BE2C (cell line): ENCODE data around the gene ADAM33.

Experiments used
- DNase-seq: peaks from one replicate; pipeline ENCODE4 v3.0.0-alpha.2; 2020
- H3K27me3 ChIP-seq: fragments of 250-450 bp; sonication (Bioruptor Pico); 2 replicates; pipeline ENCODE4 v1.5.1; 2020; ENCODE audit warnings: mild to moderate bottlenecking
- H3K36me3 ChIP-seq: fragments of 250-450 bp; sonication (Bioruptor Pico); 2 replicates; pipeline ENCODE4 v1.5.1; 2020; ENCODE audit warnings: mild to moderate bottlenecking
- H3K4me1 ChIP-seq: fragments of 250-450 bp; sonication (Bioruptor Pico); 2 replicates; pipeline ENCODE4 v1.5.1; 2020
- H3K4me3 ChIP-seq: 2 replicates; pipeline ENCODE4 v1.5.1; 2011; ENCODE audit warnings: low read depth, low read length
- H3K9me3 ChIP-seq: fragments of 250-450 bp; sonication (Bioruptor Pico); 2 replicates; pipeline ENCODE4 v1.5.1; 2020
- CTCF ChIP-seq: IDR thresholded peaks from 2 replicates; pipeline ENCODE4 v1.5.1; 2012; ENCODE audit warnings: mild to moderate bottlenecking, low read depth, low read length

Gene ADAM33

GRCh38 chr20:3661814-3662665, 19.8 kb downstream of the ADAM33 start:
- no peak for TF ChIP-seq CTCF
- no peak overlapping the region for H3K4me3 ChIP-seq

GRCh38 chr20:3661060-3661813, 20.6 kb downstream of the ADAM33 start:
- H3K4me3 ChIP-seq, result no peak overlapping the region
- H3K4me1 ChIP-seq, result no peaks in the 10 kb centered on the region; the same call in 1 of the 2 replicates
- no peaks in the 10 kb centered on the region for H3K36me3 ChIP-seq
- H3K9me3 ChIP-seq, result no peaks in the 10 kb centered on the region
- H3K27me3 ChIP-seq, result peaks cover 22% of the 10 kb centered on the region
- DNase-seq, result no peak
- TF ChIP-seq CTCF, result no peak

More at GRCh38 chr20:3661814-3662665, 19.8 kb downstream of the ADAM33 start:
- H3K9me3 ChIP-seq, result no peaks in the 10 kb centered on the region
- peaks cover 22% of the 10 kb centered on the region for H3K27me3 ChIP-seq
- no peak for DNase-seq
- no peaks in the 10 kb centered on the region for H3K36me3 ChIP-seq
- H3K4me1 ChIP-seq, result no peaks in the 10 kb centered on the region; the same call in 1 of the 2 replicates

- DNase-seq, result no peak
- TF ChIP-seq CTCF, result no peak
- Histone ChIP-seq H3K4me1 (no peaks in the 10 kb centered on the region), H3K27me3 (peaks cover 22% of the 10 kb centered on the region), H3K9me3 (no peaks in the 10 kb centered on the region), H3K36me3 (no peaks in the 10 kb centered on the region), H3K4me3 (no peak overlapping the region)
Measured at GRCh38 chr20:3660262-3661059, 21.3 kb downstream of the ADAM33 start.

- peaks cover 22% of the 10 kb centered on the region for H3K27me3 ChIP-seq
- H3K9me3 ChIP-seq, result no peaks in the 10 kb centered on the region
- TF ChIP-seq CTCF, result 0 out of 2 replicates have a peak, but pooled peaks have one; percentile 6
- no peaks in the 10 kb centered on the region; the same call in 1 of the 2 replicates for H3K4me1 ChIP-seq
- DNase-seq, result no peak
- no peaks in the 10 kb centered on the region for H3K36me3 ChIP-seq
- H3K4me3 ChIP-seq, result no peak overlapping the region
Measured at GRCh38 chr20:3659492-3660261, 22.1 kb downstream of the ADAM33 start.

GRCh38 chr20:3658716-3659491, 22.9 kb downstream of the ADAM33 start:
- no peak for TF ChIP-seq CTCF
- H3K36me3 ChIP-seq, result no peaks in the 10 kb centered on the region
- DNase-seq, result no peak
- H3K9me3 ChIP-seq, result no peaks in the 10 kb centered on the region
- H3K4me3 ChIP-seq, result no peak overlapping the region
- H3K27me3 ChIP-seq, result peaks cover 22% of the 10 kb centered on the region
- no peaks in the 10 kb centered on the region; the same call in 1 of the 2 replicates for H3K4me1 ChIP-seq
